Neural progenitor cell (in vitro differentiated cells): ENCODE measurements around the gene TUBB2B. TPM values are rescaled to one million over a fixed set of nuclear protein-coding genes. Genes with fewer than 3 reads are reported as not detected.
"Not testable (repeated sequence)": the region's sequence is repeated elsewhere in the genome, so short reads cannot be mapped to it uniquely, and the experiment has no call there.

ENCODE experiments used
- DNase-seq: peaks from one replicate; pipeline ENCODE4 v3.0.0-alpha.2; 2016; ENCODE audit warnings: low spot score
- H2AFZ ChIP-seq: fragments of 200-600 bp; sonication (generic); replicated peaks from 2 replicates; pipeline ENCODE4 v1.6.1; 2016; ENCODE audit warnings: antibody characterized with exemption
- H3F3A ChIP-seq: fragments of 200-600 bp; sonication (generic); 2 replicates; pipeline ENCODE4 v1.6.1; 2016; ENCODE audit warnings: antibody characterized with exemption, low read depth
- H3K27ac ChIP-seq: fragments of 200-600 bp; sonication (generic); 2 replicates; pipeline ENCODE4 v1.5.1; 2016; ENCODE audit warnings: mild to moderate bottlenecking
- H3K27me3 ChIP-seq: fragments of 200-600 bp; sonication (generic); 2 replicates; pipeline ENCODE4 v1.6.1; 2016; ENCODE audit warnings: mild to moderate bottlenecking, moderate library complexity
- H3K36me3 ChIP-seq: fragments of 200-600 bp; sonication (generic); 2 replicates; pipeline ENCODE4 v1.5.1; 2016
- H3K4me1 ChIP-seq: fragments of 200-600 bp; sonication (generic); 2 replicates; pipeline ENCODE4 v1.6.1; 2016; ENCODE audit warnings: mixed run types
- H3K4me2 ChIP-seq: fragments of 200-600 bp; sonication (generic); 2 replicates; pipeline ENCODE4 v1.6.1; 2016
- H3K4me3 ChIP-seq: fragments of 200-600 bp; sonication (generic); 2 replicates; pipeline ENCODE4 v1.5.1; 2016
- H3K79me2 ChIP-seq: fragments of 200-600 bp; sonication (generic); 2 replicates; pipeline ENCODE4 v1.6.1; 2016; ENCODE audit warnings: low read depth
- H3K9ac ChIP-seq: fragments of 200-600 bp; sonication (generic); 2 replicates; pipeline ENCODE4 v1.6.1; 2016
- H3K9me3 ChIP-seq: fragments of 200-600 bp; sonication (generic); 2 replicates; pipeline ENCODE4 v1.5.1; 2016; ENCODE audit warnings: low read depth
- H4K20me1 ChIP-seq: fragments of 200-600 bp; sonication (generic); 2 replicates; pipeline ENCODE4 v1.6.1; 2016; ENCODE audit warnings: low read depth
- H3K27ac Mint-ChIP-seq: 3 replicates; pipeline ENCODE4 v1.8.0; 2021; ENCODE audit warnings: mixed read lengths
- H3K27me3 Mint-ChIP-seq: 2 replicates; pipeline ENCODE4 v1.8.0; 2022; ENCODE audit warnings: low read depth, mild to moderate bottlenecking, inconsistent platforms, moderate library complexity, mixed read lengths; ENCODE audit not compliant: insufficient read depth
- H3K36me3 Mint-ChIP-seq: 3 replicates; pipeline ENCODE4 v1.8.0; 2021; ENCODE audit warnings: mixed read lengths
- H3K4me1 Mint-ChIP-seq: 3 replicates; pipeline ENCODE4 v1.8.0; 2021; ENCODE audit warnings: mixed read lengths
- H3K4me3 Mint-ChIP-seq: 3 replicates; pipeline ENCODE4 v1.8.0; 2021; ENCODE audit warnings: mild to moderate bottlenecking, moderate library complexity, mixed read lengths
- H3K9me3 Mint-ChIP-seq: 3 replicates; pipeline ENCODE4 v1.8.0; 2020; ENCODE audit warnings: mixed read lengths
- CTCF ChIP-seq: fragments of 200-600 bp; sonication (generic); IDR thresholded peaks from 2 replicates; pipeline ENCODE4 v1.5.1; 2017; ENCODE audit warnings: antibody characterized with exemption, mild to moderate bottlenecking
- EZH2 ChIP-seq: fragments of 200-600 bp; sonication (generic); IDR thresholded peaks from 2 replicates; pipeline ENCODE4 v1.6.1; 2017; ENCODE audit warnings: antibody characterized with exemption, mild to moderate bottlenecking, moderate library complexity
- EZH2phosphoT487 ChIP-seq: fragments of 200-600 bp; sonication (generic); IDR thresholded peaks from 2 replicates; pipeline ENCODE4 v1.6.1; 2017; ENCODE audit warnings: antibody characterized with exemption
- total RNA-seq: library from RNA; depleted of rRNA; stranded (reverse); fragments of >200 nt; gene quantifications from 2 replicates; pipeline ENCODE4 v1.2.3, GENCODE V29; 2015; ENCODE audit warnings: low replicate concordance

The TUBB2B gene
- total RNA-seq, 1 donor from 2014 or later = 362 TPM

- H3K4me1 ChIP-seq = peaks cover 24% of the 10 kb centered on the region
- no peak for DNase-seq
- no peak overlapping the region for H3K9ac ChIP-seq
- no peak overlapping the region for H2AFZ ChIP-seq
- no peak for TF ChIP-seq EZH2phosphoT487
- H3K4me3 Mint-ChIP-seq = peak overlapping the region; percentile 52
- no peak overlapping the region for H3K27ac ChIP-seq
- H3K4me2 ChIP-seq = no peak overlapping the region
- peak overlapping the region; percentile 58 for H3K27ac Mint-ChIP-seq
- H3K36me3 ChIP-seq = no peaks in the 10 kb centered on the region
- no peaks in the 10 kb centered on the region for H3K79me2 ChIP-seq
- no peaks in the 10 kb centered on the region for H3K27me3 ChIP-seq
- no peak overlapping the region for H3K4me3 ChIP-seq
- H3F3A ChIP-seq = peaks cover 26% of the 10 kb centered on the region
- H3K27me3 Mint-ChIP-seq = peaks cover 3% of the 10 kb centered on the region
- no peaks in the 10 kb centered on the region for H3K9me3 ChIP-seq
- H4K20me1 ChIP-seq = no peaks in the 10 kb centered on the region
- H3K4me1 Mint-ChIP-seq = peaks cover 6% of the 10 kb centered on the region
- H3K9me3 Mint-ChIP-seq = peaks cover 30% of the 10 kb centered on the region
- peaks cover 3% of the 10 kb centered on the region for H3K36me3 Mint-ChIP-seq
Measured at GRCh38 chr6:3199382-3199781, 28.1 kb downstream of the TUBB2B start.

- H3K27ac Mint-ChIP-seq, H3K9me3 ChIP-seq, H3K79me2 ChIP-seq, H3K27me3 ChIP-seq, H2AFZ ChIP-seq, H3K27me3 Mint-ChIP-seq, DNase-seq, H3K4me2 ChIP-seq, H3K27ac ChIP-seq, H3K36me3 Mint-ChIP-seq, H3K4me3 Mint-ChIP-seq, H3K4me3 ChIP-seq, H3K9ac ChIP-seq, H4K20me1 ChIP-seq, H3K36me3 ChIP-seq: not testable (repeated sequence)
- Histone ChIP-seq H3K4me1 (peaks cover 37% of the 10 kb centered on the region), H3F3A (peaks cover 41% of the 10 kb centered on the region)
- Mint-ChIP-seq H3K4me1 (peaks cover 12% of the 10 kb centered on the region), H3K9me3 (peaks cover 18% of the 10 kb centered on the region)
Measured at GRCh38 chr6:3197734-3198133, 29.7 kb downstream of the TUBB2B start.

GRCh38 chr6:3196770-3197169 is 30.7 kb downstream of the TUBB2B start:
- H3K9ac ChIP-seq = no peak overlapping the region
- Mint-ChIP-seq H3K9me3 (peaks cover 17% of the 10 kb centered on the region), H3K27me3 (peaks cover 3% of the 10 kb centered on the region), H3K27ac (no peak overlapping the region), H3K36me3 (no peaks in the 10 kb centered on the region), H3K4me1 (peaks cover 15% of the 10 kb centered on the region), H3K4me3 (no peak overlapping the region)
- no peak overlapping the region for H2AFZ ChIP-seq
- TF ChIP-seq CTCF = no peak
- no peak for TF ChIP-seq EZH2phosphoT487
- no peak for TF ChIP-seq EZH2
- no peaks in the 10 kb centered on the region for H3K36me3 ChIP-seq
- H4K20me1 ChIP-seq = no peaks in the 10 kb centered on the region
- H3K4me1 ChIP-seq = peaks cover 35% of the 10 kb centered on the region
- H3K27ac ChIP-seq = no peak overlapping the region
- no peaks in the 10 kb centered on the region for H3K27me3 ChIP-seq
- no peak overlapping the region for H3K4me2 ChIP-seq
- no peak for DNase-seq
- no peak overlapping the region for H3K4me3 ChIP-seq
- peaks cover 43% of the 10 kb centered on the region for H3F3A ChIP-seq
- H3K79me2 ChIP-seq = no peaks in the 10 kb centered on the region
- no peaks in the 10 kb centered on the region for H3K9me3 ChIP-seq

- H3K9ac ChIP-seq = no peak overlapping the region
- peak overlapping the region; percentile 68 for H3K4me2 ChIP-seq
- H4K20me1 ChIP-seq = no peaks in the 10 kb centered on the region
- peak; percentile 65 for DNase-seq
- Mint-ChIP-seq H3K27me3 (peaks cover 3% of the 10 kb centered on the region), H3K36me3 (peaks cover 2% of the 10 kb centered on the region), H3K4me1 (peaks cover 16% of the 10 kb centered on the region), H3K9me3 (peaks cover 15% of the 10 kb centered on the region), H3K4me3 (no peak overlapping the region), H3K27ac (no peak overlapping the region)
- H3K9me3 ChIP-seq = no peaks in the 10 kb centered on the region
- H3K4me3 ChIP-seq = peak overlapping the region; percentile 13
- peaks cover 35% of the 10 kb centered on the region for H3K4me1 ChIP-seq
- H2AFZ ChIP-seq = peak overlapping the region; percentile 94
- no peaks in the 10 kb centered on the region for H3K27me3 ChIP-seq
- H3K36me3 ChIP-seq = no peaks in the 10 kb centered on the region
- H3F3A ChIP-seq = peaks cover 43% of the 10 kb centered on the region
- H3K27ac ChIP-seq = no peak overlapping the region
- TF ChIP-seq CTCF = peak; percentile 46
- TF ChIP-seq EZH2 = no peak
- no peaks in the 10 kb centered on the region for H3K79me2 ChIP-seq
Measured at GRCh38 chr6:3195695-3196497, 31.6 kb downstream of the TUBB2B start.
